Neural crest cell (in vitro differentiated cells): ENCODE measurements around the gene RABGAP1L. TPM values are rescaled to one million over a fixed set of nuclear protein-coding genes. Genes with fewer than 3 reads are reported as not detected.
"Not testable (repeated sequence)": the region's sequence is repeated elsewhere in the genome, so short reads cannot be mapped to it uniquely, and the experiment has no call there.

ENCODE experiments used
- DNase-seq: peaks from one replicate; pipeline ENCODE4 v3.0.0; 2021; ENCODE audit warnings: low read depth, mixed read lengths, low spot score
- H3K27ac Mint-ChIP-seq: one replicate; pipeline ENCODE4 v1.8.0; 2021; ENCODE audit warnings: mild to moderate bottlenecking, mixed read lengths; ENCODE audit not compliant: unreplicated experiment
- H3K27me3 Mint-ChIP-seq: 2 replicates; pipeline ENCODE4 v1.8.0; 2021; ENCODE audit warnings: low read depth, mild to moderate bottlenecking, mixed read lengths
- H3K36me3 Mint-ChIP-seq: 2 replicates; pipeline ENCODE4 v1.8.0; 2021; ENCODE audit warnings: low read depth, mild to moderate bottlenecking, mixed read lengths
- H3K4me1 Mint-ChIP-seq: 2 replicates; pipeline ENCODE4 v1.8.0; 2021; ENCODE audit warnings: mixed read lengths
- H3K4me3 Mint-ChIP-seq: one replicate; pipeline ENCODE4 v1.8.0; 2021; ENCODE audit warnings: mild to moderate bottlenecking, mixed read lengths
- H3K9me3 Mint-ChIP-seq: 2 replicates; pipeline ENCODE4 v1.8.0; 2021; ENCODE audit warnings: mixed read lengths
- total RNA-seq: library from RNA; stranded (reverse); gene quantifications from 2 replicates; pipeline ENCODE4 v1.2.1, GENCODE V29; 2021
- TF ChIP-seq, protein P1 (sequence below): fragments of 200-600 bp; sonication (generic); conservative IDR thresholded peaks from 2 replicates; pipeline ENCODE4 v1.5.0; 2021; ENCODE audit warnings: antibody characterized with exemption, mild to moderate bottlenecking

The RABGAP1L gene
- total RNA-seq, 1 donor from 2014 or later = 25.6 TPM

DNA sequence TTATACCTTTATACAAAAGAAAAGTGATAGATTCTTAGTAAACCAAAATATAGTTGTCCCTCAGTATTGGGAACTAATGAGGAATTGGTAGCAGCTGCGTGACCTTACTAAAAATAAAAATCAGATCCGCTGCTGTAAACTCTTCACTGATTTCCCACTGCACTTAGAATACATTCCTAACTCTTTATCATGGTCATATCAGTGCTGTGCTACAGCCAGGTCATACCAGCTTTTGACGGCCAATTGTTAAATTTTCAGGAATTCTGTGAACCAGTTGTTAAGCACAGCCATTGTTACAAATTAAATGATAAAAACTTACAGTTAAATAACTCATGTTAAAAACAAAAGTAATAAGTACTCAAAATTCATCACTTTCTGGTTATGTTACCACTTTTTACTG, 533.8 kb downstream of the RABGAP1L start:
- peaks cover 5% of the 10 kb centered on the region for H3K4me1 Mint-ChIP-seq
- H3K9me3 Mint-ChIP-seq = peaks cover 2% of the 10 kb centered on the region
- H3K27me3 Mint-ChIP-seq = no peaks in the 10 kb centered on the region
- H3K27ac Mint-ChIP-seq = no peak overlapping the region
- TF ChIP-seq, protein P1, sequence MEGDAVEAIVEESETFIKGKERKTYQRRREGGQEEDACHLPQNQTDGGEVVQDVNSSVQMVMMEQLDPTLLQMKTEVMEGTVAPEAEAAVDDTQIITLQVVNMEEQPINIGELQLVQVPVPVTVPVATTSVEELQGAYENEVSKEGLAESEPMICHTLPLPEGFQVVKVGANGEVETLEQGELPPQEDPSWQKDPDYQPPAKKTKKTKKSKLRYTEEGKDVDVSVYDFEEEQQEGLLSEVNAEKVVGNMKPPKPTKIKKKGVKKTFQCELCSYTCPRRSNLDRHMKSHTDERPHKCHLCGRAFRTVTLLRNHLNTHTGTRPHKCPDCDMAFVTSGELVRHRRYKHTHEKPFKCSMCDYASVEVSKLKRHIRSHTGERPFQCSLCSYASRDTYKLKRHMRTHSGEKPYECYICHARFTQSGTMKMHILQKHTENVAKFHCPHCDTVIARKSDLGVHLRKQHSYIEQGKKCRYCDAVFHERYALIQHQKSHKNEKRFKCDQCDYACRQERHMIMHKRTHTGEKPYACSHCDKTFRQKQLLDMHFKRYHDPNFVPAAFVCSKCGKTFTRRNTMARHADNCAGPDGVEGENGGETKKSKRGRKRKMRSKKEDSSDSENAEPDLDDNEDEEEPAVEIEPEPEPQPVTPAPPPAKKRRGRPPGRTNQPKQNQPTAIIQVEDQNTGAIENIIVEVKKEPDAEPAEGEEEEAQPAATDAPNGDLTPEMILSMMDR = no peak
- DNase-seq = no peak
- H3K4me3 Mint-ChIP-seq = no peak overlapping the region
- no peaks in the 10 kb centered on the region for H3K36me3 Mint-ChIP-seq

DNA sequence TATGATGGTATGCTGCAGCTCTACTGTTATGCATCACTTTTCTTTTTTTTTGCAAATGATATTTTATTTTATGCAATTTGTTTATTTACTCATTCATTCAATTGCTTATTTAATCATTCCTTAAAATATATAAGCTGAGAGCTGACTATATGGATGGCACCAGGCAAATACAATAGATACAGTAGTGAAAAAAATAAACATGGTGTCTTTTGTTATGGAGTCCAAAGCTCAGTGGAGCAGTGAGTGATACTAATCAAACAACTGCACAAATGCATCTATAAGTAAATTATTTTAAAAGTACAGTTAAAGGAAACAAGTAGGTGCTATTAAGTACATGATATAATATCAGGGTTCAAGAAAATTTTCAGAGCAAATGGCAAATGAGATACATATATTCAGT, 534.2 kb downstream of the RABGAP1L start:
- H3K36me3 Mint-ChIP-seq, H3K9me3 Mint-ChIP-seq, H3K4me3 Mint-ChIP-seq, H3K27me3 Mint-ChIP-seq, DNase-seq, H3K4me1 Mint-ChIP-seq, H3K27ac Mint-ChIP-seq: not testable (repeated sequence)

DNA sequence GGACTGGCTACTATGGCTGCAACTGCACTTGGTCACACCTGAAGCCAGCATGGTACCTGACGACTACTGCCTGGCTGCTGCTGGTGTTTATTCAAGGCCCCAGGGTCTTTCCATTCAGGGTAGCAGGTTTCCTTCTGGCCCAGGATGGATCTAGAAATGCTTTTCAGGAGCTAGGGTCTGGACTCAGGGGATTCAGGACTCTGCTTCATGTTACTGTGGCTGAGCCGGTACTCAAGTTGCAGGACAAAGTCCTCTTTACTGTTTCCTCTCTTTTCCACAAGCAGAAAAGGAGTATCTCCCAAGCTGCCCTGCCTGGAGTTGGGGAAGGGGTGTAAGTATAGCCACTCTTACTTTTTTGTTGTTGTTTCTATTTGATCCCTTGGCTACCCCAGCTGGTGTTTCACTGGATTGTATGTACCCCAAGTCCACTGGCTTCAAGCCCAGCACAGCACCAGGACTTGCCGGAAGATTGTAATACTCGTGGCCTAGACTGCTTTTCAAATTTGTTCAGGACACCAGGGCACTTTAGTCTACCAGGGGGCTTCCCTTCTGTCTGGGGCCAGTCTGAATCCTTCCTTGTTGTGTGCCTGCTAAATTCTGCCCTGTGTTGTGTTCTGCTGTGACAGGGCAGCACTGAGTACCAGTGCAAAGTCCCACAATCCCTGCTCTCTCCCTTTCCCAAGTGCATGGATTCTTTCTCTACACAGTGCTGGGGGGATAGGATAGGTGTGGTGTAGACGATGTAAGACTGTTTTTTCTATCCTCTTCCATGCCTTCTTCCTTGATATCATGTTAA, 536.9 kb downstream of the RABGAP1L start:
- no peaks in the 10 kb centered on the region for H3K36me3 Mint-ChIP-seq
- H3K9me3 Mint-ChIP-seq = peaks cover 2% of the 10 kb centered on the region
- no peak overlapping the region for H3K4me3 Mint-ChIP-seq
- no peak for DNase-seq
- H3K4me1 Mint-ChIP-seq = peaks cover 9% of the 10 kb centered on the region
- H3K27ac Mint-ChIP-seq = no peak overlapping the region
- H3K27me3 Mint-ChIP-seq = no peaks in the 10 kb centered on the region
- TF ChIP-seq, protein P1 = no peak

DNA sequence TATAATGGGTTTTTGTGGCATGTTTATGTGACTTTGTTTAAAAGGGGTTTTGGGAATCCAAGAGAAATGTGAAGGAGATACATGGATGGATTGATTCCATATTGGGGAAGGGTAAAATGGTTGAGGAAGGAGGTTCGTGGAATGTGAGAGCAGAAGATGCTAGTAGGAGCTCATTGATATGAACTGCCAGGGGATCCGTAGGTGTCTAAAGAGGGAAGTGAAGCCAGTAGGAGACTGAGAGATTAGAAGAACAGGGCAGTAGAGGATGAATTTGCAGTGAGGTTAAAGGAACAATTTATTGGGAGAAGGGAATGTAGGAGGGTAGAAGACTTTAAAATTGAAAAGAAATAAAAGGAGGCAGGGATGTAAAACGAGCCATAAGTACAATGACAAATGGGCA, 541.0 kb downstream of the RABGAP1L start:
- H3K27me3 Mint-ChIP-seq = no peaks in the 10 kb centered on the region
- H3K27ac Mint-ChIP-seq = no peak overlapping the region
- TF ChIP-seq, protein P1 = no peak
- H3K4me1 Mint-ChIP-seq = peaks cover 4% of the 10 kb centered on the region
- no peak for DNase-seq
- no peak overlapping the region for H3K4me3 Mint-ChIP-seq
- no peaks in the 10 kb centered on the region for H3K9me3 Mint-ChIP-seq
- no peaks in the 10 kb centered on the region for H3K36me3 Mint-ChIP-seq

DNA sequence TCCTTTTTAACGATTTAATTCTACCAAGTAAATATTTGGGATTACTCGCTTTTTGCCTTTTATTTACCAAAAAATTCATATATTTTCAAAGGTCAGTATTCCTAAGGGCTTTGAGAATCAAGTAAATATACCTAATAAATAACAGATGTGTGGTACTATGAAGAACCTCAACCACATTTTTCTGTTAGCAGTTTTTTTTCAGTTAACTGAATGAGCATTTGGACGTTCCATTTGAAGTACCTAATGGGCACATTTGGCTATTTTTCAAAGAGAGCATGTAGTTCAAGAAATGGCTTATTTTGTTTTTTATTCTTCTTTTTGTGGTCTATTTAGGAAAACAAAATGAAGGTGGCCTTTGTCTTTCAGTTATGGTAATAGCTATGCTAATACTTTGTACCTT, 541.5 kb downstream of the RABGAP1L start:
- Mint-ChIP-seq H3K27me3 (no peaks in the 10 kb centered on the region), H3K4me1 (peaks cover 4% of the 10 kb centered on the region), H3K36me3 (no peaks in the 10 kb centered on the region), H3K27ac (no peak overlapping the region), H3K4me3 (no peak overlapping the region), H3K9me3 (no peaks in the 10 kb centered on the region)
- TF ChIP-seq, protein P1 = no peak
- DNase-seq = no peak

DNA sequence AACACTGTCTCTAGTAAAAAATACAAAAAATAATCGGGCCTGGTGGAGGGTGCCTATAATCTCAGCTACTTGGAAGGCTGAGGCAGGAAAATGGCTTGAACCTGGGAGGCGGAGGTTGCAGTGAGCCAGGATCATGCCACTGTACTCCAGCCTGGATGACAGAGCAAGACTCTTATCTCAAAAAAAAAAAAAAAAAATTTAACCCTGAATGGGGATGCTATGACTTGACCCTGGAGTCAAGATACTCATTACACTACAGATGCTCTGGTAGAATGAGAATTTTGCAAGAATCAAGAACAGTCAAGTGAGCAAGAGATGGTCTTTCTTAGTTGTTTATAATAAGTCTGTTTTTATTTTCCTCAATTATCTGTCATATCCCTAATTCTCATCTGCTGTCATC, 542.2 kb downstream of the RABGAP1L start:
- H3K4me1 Mint-ChIP-seq = peaks cover 4% of the 10 kb centered on the region
- TF ChIP-seq, protein P1 = no peak
- no peak overlapping the region for H3K4me3 Mint-ChIP-seq
- DNase-seq = no peak
- no peaks in the 10 kb centered on the region for H3K27me3 Mint-ChIP-seq
- H3K9me3 Mint-ChIP-seq = no peaks in the 10 kb centered on the region
- H3K27ac Mint-ChIP-seq = no peak overlapping the region
- H3K36me3 Mint-ChIP-seq = no peaks in the 10 kb centered on the region
